Loucy (cell line): Measurements from ENCODE around the gene LYL1.

ENCODE experiments used
- H2AFZ ChIP-seq: fragments of 200-600 bp; sonication (generic); 2 replicates; pipeline ENCODE4 v1.6.0; 2016; ENCODE audit warnings: antibody characterized with exemption, mild to moderate bottlenecking, low read length, moderate library complexity
- H3F3A ChIP-seq: fragments of 200-600 bp; 2 replicates; pipeline ENCODE4 v1.6.0; 2016; ENCODE audit warnings: antibody characterized with exemption, low read depth, mild to moderate bottlenecking
- H3K27me3 ChIP-seq: fragments of 200-600 bp; sonication (generic); 2 replicates; pipeline ENCODE4 v1.6.1; 2014; ENCODE audit warnings: low read length, mild to moderate bottlenecking; ENCODE audit not compliant: insufficient read depth, poor library complexity, severe bottlenecking
- H3K36me3 ChIP-seq: fragments of 200-600 bp; sonication (generic); 2 replicates; pipeline ENCODE4 v1.6.1; 2016; ENCODE audit warnings: low read length; ENCODE audit not compliant: insufficient read depth
- H3K4me1 ChIP-seq: fragments of 200-600 bp; sonication (generic); 2 replicates; pipeline ENCODE4 v1.5.1; 2014; ENCODE audit warnings: low read length, mild to moderate bottlenecking; ENCODE audit not compliant: insufficient read depth, poor library complexity, severe bottlenecking
- H3K4me2 ChIP-seq: fragments of 200-600 bp; sonication (generic); 2 replicates; pipeline ENCODE4 v1.6.0; 2014; ENCODE audit warnings: antibody characterized with exemption, low read length, low read depth, mild to moderate bottlenecking; ENCODE audit not compliant: poor library complexity, severe bottlenecking
- H3K4me3 ChIP-seq: fragments of 200-600 bp; sonication (generic); 2 replicates; pipeline ENCODE4 v1.5.1; 2014; ENCODE audit warnings: low read length, mild to moderate bottlenecking, mixed read lengths; ENCODE audit not compliant: poor library complexity, severe bottlenecking
- H3K79me2 ChIP-seq: fragments of 200-600 bp; sonication (generic); 2 replicates; pipeline ENCODE4 v1.6.1; 2014; ENCODE audit warnings: low read length; ENCODE audit not compliant: insufficient read depth
- H3K9ac ChIP-seq: fragments of 200-600 bp; sonication (generic); 2 replicates; pipeline ENCODE4 v1.6.0; 2014; ENCODE audit warnings: mild to moderate bottlenecking, low read depth, low read length, moderate library complexity; ENCODE audit not compliant: poor library complexity, severe bottlenecking
- H3K9me2 ChIP-seq: fragments of 200-600 bp; sonication (generic); replicated peaks from 2 replicates; pipeline ENCODE4 v1.6.1; 2016; ENCODE audit warnings: low read depth, low read length, mixed read lengths
- H3K9me3 ChIP-seq: fragments of 200-600 bp; sonication (generic); 2 replicates; pipeline ENCODE4 v1.6.1; 2014; ENCODE audit warnings: mild to moderate bottlenecking, antibody characterized with exemption, low read length, low read depth; ENCODE audit not compliant: insufficient read depth
- H4K20me1 ChIP-seq: fragments of 200-600 bp; sonication (generic); 2 replicates; pipeline ENCODE4 v1.6.0; 2014; ENCODE audit warnings: antibody characterized with exemption, low read length, mild to moderate bottlenecking; ENCODE audit not compliant: insufficient read depth, poor library complexity, severe bottlenecking
- CTCF ChIP-seq: fragments of 200-600 bp; sonication (generic); conservative IDR thresholded peaks from 2 replicates; pipeline ENCODE4 v1.5.1; 2014; ENCODE audit warnings: mild to moderate bottlenecking, antibody characterized with exemption, low read length
- EZH2phosphoT487 ChIP-seq: fragments of 200-600 bp; IDR thresholded peaks from 2 replicates; pipeline ENCODE4 v1.6.1; 2018; ENCODE audit warnings: antibody characterized with exemption, mild to moderate bottlenecking, moderate library complexity, borderline replicate concordance

Gene LYL1

GRCh38 chr19:13122275-13122878 lies 19.7 kb upstream of the LYL1 start:
- no peak overlapping the region for H2AFZ ChIP-seq
- H3K4me1 ChIP-seq = peaks cover 35% of the 10 kb centered on the region
- no peaks in the 10 kb centered on the region for H3F3A ChIP-seq
- H3K4me3 ChIP-seq = peak overlapping the region; percentile 23
- H3K9me2 ChIP-seq = no peaks in the 10 kb centered on the region
- no peaks in the 10 kb centered on the region for H3K27me3 ChIP-seq
- peaks cover 6% of the 10 kb centered on the region; the same call in 1 of the 2 replicates for H3K36me3 ChIP-seq
- peaks cover 93% of the 10 kb centered on the region for H3K79me2 ChIP-seq
- no peak for TF ChIP-seq CTCF
- no peak for TF ChIP-seq EZH2phosphoT487
- no peaks in the 10 kb centered on the region for H3K9me3 ChIP-seq
- H3K4me2 ChIP-seq = peak overlapping the region; percentile 100
- H4K20me1 ChIP-seq = peaks cover 61% of the 10 kb centered on the region
- H3K9ac ChIP-seq = peak overlapping the region; percentile 40

GRCh38 chr19:13121551-13122274 lies 19.1 kb upstream of the LYL1 start:
- Histone ChIP-seq H3K4me2 (peak overlapping the region; percentile 100), H3K4me1 (peaks cover 41% of the 10 kb centered on the region), H3K36me3 (peaks cover 6% of the 10 kb centered on the region; the same call in 1 of the 2 replicates), H3F3A (no peaks in the 10 kb centered on the region), H3K79me2 (peaks cover 94% of the 10 kb centered on the region), H3K4me3 (peak overlapping the region; percentile 23), H3K9me3 (no peaks in the 10 kb centered on the region), H3K9ac (peak overlapping the region; percentile 40), H4K20me1 (peaks cover 60% of the 10 kb centered on the region), H2AFZ (no peak overlapping the region), H3K27me3 (no peaks in the 10 kb centered on the region), H3K9me2 (no peaks in the 10 kb centered on the region)
- no peak for TF ChIP-seq EZH2phosphoT487
- TF ChIP-seq CTCF = no peak

DNA sequence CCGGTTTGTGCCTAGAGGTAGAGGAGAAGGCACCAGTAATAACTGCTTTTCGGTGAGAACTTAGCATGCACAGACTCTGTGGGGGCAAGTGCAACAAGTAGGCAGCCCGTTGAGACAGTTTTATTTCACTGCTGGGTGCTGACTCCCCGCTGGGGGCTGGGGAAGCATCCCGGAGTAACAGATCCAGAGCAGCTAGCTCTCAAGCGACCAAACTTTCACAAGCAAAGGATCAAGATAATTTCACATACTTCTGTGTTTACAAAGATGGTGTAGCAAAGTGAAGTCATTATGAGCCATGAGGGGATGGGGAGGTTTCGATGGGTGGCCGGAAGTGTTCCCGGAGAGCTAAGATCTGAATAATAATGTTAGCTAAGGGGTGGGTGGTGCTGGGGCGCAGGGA lies 18.2 kb upstream of the LYL1 start:
- H3K36me3 ChIP-seq = no peaks in the 10 kb centered on the region

More for the DNA sequence above, 18.2 kb upstream of the LYL1 start:
- H3K79me2 ChIP-seq = peaks cover 90% of the 10 kb centered on the region
- H4K20me1 ChIP-seq = peaks cover 60% of the 10 kb centered on the region
- TF ChIP-seq CTCF (no peak), EZH2phosphoT487 (no peak)
- H3K4me3 ChIP-seq = peak overlapping the region; percentile 99
- H3K4me2 ChIP-seq = peak overlapping the region; percentile 100
- H3K9me3 ChIP-seq = no peaks in the 10 kb centered on the region
- peaks cover 44% of the 10 kb centered on the region for H3K4me1 ChIP-seq
- peak overlapping the region; percentile 40 for H3K9ac ChIP-seq
- no peak overlapping the region for H2AFZ ChIP-seq
- no peaks in the 10 kb centered on the region for H3F3A ChIP-seq
- no peaks in the 10 kb centered on the region for H3K27me3 ChIP-seq
- H3K9me2 ChIP-seq = no peaks in the 10 kb centered on the region
